HG03378 (cell line): ENCODE results near the gene OR4D11.
"Not testable (repeated sequence)": the region's sequence is repeated elsewhere in the genome, so short reads cannot be mapped to it uniquely, and the experiment has no call there.

ENCODE experiments used
- ATAC-seq: cut with Tn5 transposase; IDR thresholded peaks from one replicate; pipeline ENCODE4 v1.9.1; 2021; ENCODE audit warnings: mild to moderate bottlenecking, moderate library complexity; ENCODE audit not compliant: unreplicated experiment

OR4D11 gene

GRCh38 chr11:59547605-59548308 is 44.4 kb downstream of the OR4D11 start:
- not testable (repeated sequence) for ATAC-seq

- no peak for ATAC-seq
Observed at GRCh38 chr11:59548309-59548656, 44.9 kb downstream of the OR4D11 start.

GRCh38 chr11:59550368-59550841 is 47.0 kb downstream of the OR4D11 start:
- peak; percentile 79 for ATAC-seq

GRCh38 chr11:59550842-59551658 is 47.7 kb downstream of the OR4D11 start:
- peak; percentile 40 for ATAC-seq

- ATAC-seq = no peak
Observed at GRCh38 chr11:59551659-59552521, 48.5 kb downstream of the OR4D11 start.

GRCh38 chr11:59552844-59553243 is 49.5 kb downstream of the OR4D11 start:
- no peak for ATAC-seq

- no peak for ATAC-seq
Observed at GRCh38 chr11:59553323-59553722, 49.9 kb downstream of the OR4D11 start.
